ENCODE data around the gene GOLGA7B.
A peak's percentile ranks its signal among the peaks of the same experiment; 100 is the strongest.

DNA sequence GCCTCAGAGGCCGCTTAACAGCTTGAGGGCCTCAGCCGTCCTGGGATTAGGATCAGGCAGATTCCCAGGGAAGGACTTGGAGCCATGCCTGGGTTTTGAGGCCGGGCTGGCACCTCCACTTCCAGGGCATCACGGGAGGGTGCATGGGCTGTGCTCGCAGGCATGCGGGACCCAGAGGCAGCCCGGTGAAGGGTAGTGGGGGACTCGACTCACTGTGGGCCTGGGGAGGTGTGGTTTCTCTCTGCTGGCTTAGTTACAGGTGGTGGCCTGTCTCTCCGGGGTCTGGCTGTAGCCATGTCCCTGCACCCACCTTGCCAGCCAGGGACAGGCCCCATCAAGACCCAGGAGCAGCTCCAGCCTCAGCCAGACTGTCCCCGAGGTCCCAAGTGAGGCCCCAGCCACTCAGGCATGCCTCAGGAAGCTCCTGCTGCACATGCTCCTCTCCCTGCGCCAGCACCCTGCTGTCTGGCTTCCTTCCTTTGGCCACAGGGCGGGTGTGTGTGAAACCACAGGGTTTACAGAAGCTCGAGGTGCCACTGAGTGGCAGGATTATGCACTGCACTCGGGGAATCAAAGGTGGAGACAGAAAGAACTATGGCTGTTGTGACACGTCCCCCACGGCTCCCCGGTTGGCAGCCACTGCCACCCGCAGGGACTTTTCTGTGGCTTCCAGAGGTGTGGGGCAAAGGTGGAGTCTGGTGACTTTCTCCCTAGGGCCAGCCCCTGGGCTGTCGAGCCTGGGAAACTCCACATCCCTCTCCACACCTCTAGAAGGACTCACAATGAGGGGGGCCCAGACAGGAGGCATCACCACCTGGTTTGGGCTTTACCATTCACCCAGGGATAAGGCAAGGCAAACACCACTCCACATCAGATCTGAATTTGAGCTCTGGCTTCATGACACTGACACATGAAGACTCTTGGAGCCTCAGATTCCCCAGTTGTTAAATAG, 19.7 kb downstream of the GOLGA7B start:
- TF ChIP-seq, protein P1, sequence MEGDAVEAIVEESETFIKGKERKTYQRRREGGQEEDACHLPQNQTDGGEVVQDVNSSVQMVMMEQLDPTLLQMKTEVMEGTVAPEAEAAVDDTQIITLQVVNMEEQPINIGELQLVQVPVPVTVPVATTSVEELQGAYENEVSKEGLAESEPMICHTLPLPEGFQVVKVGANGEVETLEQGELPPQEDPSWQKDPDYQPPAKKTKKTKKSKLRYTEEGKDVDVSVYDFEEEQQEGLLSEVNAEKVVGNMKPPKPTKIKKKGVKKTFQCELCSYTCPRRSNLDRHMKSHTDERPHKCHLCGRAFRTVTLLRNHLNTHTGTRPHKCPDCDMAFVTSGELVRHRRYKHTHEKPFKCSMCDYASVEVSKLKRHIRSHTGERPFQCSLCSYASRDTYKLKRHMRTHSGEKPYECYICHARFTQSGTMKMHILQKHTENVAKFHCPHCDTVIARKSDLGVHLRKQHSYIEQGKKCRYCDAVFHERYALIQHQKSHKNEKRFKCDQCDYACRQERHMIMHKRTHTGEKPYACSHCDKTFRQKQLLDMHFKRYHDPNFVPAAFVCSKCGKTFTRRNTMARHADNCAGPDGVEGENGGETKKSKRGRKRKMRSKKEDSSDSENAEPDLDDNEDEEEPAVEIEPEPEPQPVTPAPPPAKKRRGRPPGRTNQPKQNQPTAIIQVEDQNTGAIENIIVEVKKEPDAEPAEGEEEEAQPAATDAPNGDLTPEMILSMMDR (IDR thresholded peaks at IDR 0.05; ENCODE audit: low read depth, low read length): peak; percentile 62
- TF ChIP-seq EZH2phosphoT487 (IDR thresholded peaks at IDR 0.05; ENCODE audit: low read depth): no peak
